Stimulated activated memory B cell treated with anti-CD40 and anti-IgM and Interleukin-4, amounts not matched to agents 10 μg/mL and 1 μg/mL and 100 μg/mL, for 72 hours (primary cell): Measurements from ENCODE around the gene SLC23A2.

Source experiments
- ATAC-seq: fragments of 150-1000 bp; cut with Tn5 transposase; 2 replicates; pipeline ENCODE4 v1.10.0; 2021
- H3K27ac Mint-ChIP-seq: one replicate; pipeline ENCODE4 v1.8.0; 2022; ENCODE audit warnings: mild to moderate bottlenecking, mixed read lengths
- H3K27me3 Mint-ChIP-seq: one replicate; pipeline ENCODE4 v1.8.0; 2022; ENCODE audit warnings: mixed read lengths
- H3K36me3 Mint-ChIP-seq: one replicate; pipeline ENCODE4 v1.8.0; 2022; ENCODE audit warnings: mixed read lengths
- H3K4me1 Mint-ChIP-seq: one replicate; pipeline ENCODE4 v1.8.0; 2022; ENCODE audit warnings: mixed read lengths
- H3K4me3 Mint-ChIP-seq: one replicate; pipeline ENCODE4 v1.8.0; 2022; ENCODE audit warnings: mild to moderate bottlenecking, moderate library complexity, mixed read lengths
- H3K9me3 Mint-ChIP-seq: one replicate; pipeline ENCODE4 v1.8.0; 2022; ENCODE audit warnings: mixed read lengths

SLC23A2 gene

DNA sequence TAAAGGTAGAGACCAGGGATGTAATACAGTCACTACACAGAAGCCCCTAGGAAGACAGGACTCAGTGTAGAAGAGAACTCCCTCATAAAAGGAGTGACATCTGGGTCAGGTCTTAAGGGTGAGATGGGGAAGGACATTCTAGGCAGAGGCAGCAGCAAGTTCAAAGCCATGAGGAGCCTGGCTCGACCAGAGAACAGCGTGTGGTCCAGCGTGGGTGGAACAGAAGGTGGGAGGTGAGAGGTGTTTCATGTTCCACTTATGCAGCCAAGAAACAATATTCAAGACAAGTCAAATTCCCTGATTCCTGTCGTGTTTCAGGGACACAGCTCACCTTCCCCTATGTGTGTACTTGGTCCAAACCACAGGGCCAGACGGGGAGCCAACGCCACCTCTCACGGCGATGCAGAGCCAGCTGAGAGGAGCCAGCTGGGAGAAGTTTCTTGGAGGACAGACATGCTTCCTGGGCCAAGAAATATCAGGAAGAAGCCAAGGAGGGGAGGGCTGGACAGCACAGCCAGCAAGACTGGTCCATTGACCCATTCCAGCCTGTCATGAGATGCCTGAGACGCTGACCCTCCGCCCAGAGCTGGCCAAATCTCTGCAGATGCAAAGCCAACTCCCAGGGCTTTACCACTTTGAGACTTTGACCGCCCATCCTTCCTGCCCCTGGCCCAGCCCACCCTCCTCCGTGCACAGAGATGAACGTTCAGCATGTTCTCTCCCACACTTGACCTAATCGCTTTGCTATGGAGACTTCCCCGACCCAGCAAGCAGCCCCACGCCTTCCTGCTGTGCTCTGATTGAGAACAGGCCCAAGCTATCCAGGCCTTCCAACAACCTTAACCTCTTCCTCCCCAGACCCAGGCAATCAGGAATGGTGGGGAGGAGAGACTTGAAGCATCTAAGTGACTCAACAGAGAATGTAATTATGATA lies 165.8 kb downstream of the SLC23A2 start:
- H3K36me3 Mint-ChIP-seq: peaks cover 11% of the 10 kb centered on the region
- ATAC-seq: no peak
- no peaks in the 10 kb centered on the region for H3K27me3 Mint-ChIP-seq
- H3K4me3 Mint-ChIP-seq: no peak overlapping the region
- no peaks in the 10 kb centered on the region for H3K4me1 Mint-ChIP-seq
- H3K9me3 Mint-ChIP-seq: peaks cover 7% of the 10 kb centered on the region
- no peak overlapping the region for H3K27ac Mint-ChIP-seq

DNA sequence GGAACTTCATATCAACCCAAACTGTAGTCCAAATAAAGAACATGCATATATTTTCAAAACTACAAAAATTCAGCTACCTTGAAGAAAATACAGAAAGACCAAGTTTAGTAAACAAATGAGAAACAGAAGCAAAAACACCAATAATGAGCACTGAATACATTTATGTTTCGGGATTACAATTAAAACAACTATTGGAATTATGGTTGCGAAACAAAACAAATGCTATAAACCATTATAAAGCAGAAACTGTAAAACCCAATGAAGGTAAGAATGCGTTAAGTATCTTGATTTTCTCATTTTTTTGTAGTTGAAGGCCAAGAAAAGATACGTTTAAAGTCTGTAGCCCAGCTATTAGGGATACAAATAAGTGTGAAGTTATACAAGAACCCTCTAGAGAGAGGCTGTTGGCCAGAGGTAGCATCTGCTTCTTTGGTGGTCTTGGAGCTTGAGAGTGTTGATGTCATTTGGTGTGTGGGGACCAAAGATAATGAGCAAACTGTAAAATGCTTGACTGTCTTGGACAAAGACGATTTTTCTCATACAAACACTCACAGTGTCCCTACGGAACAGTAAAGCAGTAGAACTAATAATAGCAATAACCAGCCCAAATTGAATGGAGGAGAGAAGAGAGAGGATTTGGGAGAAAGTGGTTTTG lies 168.1 kb downstream of the SLC23A2 start:
- ATAC-seq: no peak
- Mint-ChIP-seq H3K27ac (no peak overlapping the region), H3K4me1 (peaks cover 7% of the 10 kb centered on the region), H3K4me3 (no peak overlapping the region), H3K9me3 (peaks cover 7% of the 10 kb centered on the region), H3K27me3 (no peaks in the 10 kb centered on the region), H3K36me3 (peaks cover 20% of the 10 kb centered on the region)

DNA sequence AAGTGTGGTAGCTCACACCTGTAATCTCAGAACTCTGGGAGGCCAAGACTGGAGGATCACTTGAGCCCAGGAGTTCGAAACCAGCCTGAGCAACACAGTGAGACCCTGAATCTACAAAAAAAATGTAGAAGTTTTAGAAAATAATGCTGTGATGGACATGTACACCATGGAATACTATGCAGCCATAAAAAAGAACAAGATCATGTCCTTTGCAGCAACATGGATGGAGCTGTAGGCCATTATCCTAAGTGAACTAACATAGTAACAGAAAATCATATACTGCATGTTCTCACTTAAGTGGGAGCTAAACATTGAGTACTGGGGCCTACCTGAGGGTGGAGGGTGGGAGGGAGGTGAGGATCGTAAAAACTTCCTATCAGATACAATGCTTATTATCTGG lies 168.8 kb downstream of the SLC23A2 start:
- Mint-ChIP-seq H3K27ac (no peak overlapping the region), H3K4me1 (peaks cover 7% of the 10 kb centered on the region), H3K4me3 (no peak overlapping the region), H3K9me3 (peaks cover 7% of the 10 kb centered on the region), H3K27me3 (no peaks in the 10 kb centered on the region), H3K36me3 (peaks cover 27% of the 10 kb centered on the region)
- ATAC-seq: no peak

DNA sequence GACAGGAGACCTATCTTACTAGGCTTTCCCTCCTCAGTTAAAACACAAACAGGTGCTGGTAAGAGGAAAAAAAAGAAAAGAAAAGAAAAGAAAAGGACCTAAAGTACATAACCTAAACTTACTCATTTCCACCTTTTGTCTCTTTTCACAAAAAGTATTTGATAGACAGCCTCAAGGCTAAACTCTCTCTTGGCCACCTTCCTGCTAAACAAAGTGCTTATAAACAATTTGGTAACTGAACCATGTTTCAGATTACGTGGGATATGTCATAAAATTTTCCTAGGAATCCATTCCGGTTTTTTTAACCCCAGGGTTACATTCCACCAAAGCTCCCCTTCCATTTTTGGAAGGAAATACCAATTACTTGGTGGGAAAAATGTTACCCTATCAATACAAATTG lies 170.6 kb downstream of the SLC23A2 start:
- no peaks in the 10 kb centered on the region for H3K27me3 Mint-ChIP-seq
- no peak for ATAC-seq
- H3K27ac Mint-ChIP-seq: no peak overlapping the region
- no peak overlapping the region for H3K4me3 Mint-ChIP-seq
- H3K9me3 Mint-ChIP-seq: peaks cover 7% of the 10 kb centered on the region
- peaks cover 32% of the 10 kb centered on the region for H3K36me3 Mint-ChIP-seq
- peaks cover 7% of the 10 kb centered on the region for H3K4me1 Mint-ChIP-seq

DNA sequence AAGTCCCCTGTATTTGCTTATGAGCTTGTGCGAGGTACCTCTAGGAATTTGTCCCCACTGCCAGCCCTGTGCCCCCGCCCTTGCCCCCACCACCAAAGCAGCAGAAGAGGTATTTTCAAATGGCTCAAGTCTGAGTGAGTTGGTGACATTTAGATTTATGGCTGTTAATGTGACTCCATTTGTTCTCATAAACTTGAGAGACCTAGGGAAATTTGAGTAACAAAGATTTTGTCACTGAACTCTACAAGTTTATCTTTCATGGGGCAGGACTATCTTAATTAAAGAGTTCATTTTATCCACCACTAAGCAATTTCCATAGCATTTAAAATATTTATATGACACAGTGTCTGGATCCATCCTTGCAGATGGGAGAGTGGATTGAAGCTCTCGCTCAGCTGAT lies 171.1 kb downstream of the SLC23A2 start:
- Mint-ChIP-seq H3K4me1 (peaks cover 7% of the 10 kb centered on the region), H3K4me3 (no peak overlapping the region), H3K36me3 (peaks cover 30% of the 10 kb centered on the region), H3K27me3 (no peaks in the 10 kb centered on the region), H3K9me3 (peaks cover 7% of the 10 kb centered on the region), H3K27ac (peak overlapping the region; percentile 8)
- no peak for ATAC-seq

DNA sequence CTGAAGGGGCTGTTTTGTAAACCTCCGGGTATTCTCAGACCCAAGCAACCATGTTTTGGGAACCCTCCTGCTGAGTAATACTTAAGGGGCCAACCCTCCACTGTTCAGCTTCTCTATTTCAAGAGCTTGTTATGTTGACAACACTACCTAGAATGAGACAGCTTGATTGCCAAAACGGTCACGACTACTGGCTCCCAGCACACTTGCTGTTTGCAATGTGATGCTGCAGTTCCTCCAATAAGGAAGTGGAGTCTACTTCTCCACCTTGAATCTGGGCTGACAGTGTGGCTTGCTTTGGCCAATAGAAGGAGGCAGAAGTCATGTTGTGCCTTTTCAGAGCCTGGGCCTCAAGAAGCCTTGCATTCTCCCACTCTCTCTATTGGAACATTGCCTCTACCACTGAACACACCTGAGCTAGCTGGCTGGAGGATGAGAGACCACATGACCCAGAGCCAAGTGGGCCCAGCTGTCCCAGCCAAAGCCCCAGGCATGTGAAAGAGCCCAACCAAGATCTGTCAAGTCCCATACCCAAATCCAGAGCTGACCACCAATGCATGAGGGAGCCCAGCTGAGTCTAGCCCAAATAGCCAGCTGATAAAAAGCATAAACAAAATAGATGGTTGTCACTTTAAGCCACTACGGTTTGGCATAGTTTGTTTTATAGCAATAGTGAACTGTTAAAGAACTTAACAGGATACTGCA lies 171.6 kb downstream of the SLC23A2 start:
- no peaks in the 10 kb centered on the region for H3K27me3 Mint-ChIP-seq
- H3K4me3 Mint-ChIP-seq: no peak overlapping the region
- ATAC-seq: no peak
- H3K27ac Mint-ChIP-seq: peak overlapping the region; percentile 8
- H3K4me1 Mint-ChIP-seq: peaks cover 10% of the 10 kb centered on the region
- H3K9me3 Mint-ChIP-seq: peaks cover 7% of the 10 kb centered on the region
- peaks cover 27% of the 10 kb centered on the region for H3K36me3 Mint-ChIP-seq

DNA sequence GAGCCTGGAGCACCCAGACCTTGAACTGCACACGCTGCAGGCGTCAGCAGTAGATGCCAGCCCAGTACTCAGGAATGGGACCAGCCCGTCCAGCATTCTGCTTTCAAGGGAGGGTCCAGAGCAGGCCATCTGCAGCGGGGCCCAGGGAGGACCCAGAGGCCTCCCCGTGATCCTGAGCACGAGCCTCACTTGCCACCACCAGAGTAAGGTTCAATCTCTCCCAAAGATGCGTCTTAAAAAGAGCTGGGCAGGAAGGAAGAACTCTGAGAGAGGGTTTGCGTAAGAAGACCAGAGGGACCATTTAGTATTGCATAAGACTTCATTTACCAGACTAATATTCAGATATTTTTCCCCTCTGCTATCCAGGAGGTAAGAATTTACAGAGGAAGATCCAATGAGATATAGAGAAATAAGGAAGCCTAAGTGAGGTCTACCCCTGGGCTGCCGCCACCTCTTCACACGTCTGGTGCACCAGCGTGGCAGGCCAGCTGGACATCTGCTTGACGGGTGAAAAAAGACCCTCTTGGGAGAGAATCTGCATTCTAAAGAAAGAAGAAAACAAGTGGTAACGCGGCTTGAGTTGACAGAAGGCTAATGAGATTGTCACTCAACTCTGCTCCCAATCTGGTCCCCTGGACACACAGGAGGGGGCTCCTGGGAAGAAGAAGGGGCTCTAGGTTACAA lies 172.3 kb downstream of the SLC23A2 start:
- peaks cover 7% of the 10 kb centered on the region for H3K9me3 Mint-ChIP-seq
- H3K4me1 Mint-ChIP-seq: peaks cover 17% of the 10 kb centered on the region
- no peaks in the 10 kb centered on the region for H3K27me3 Mint-ChIP-seq
- peaks cover 27% of the 10 kb centered on the region for H3K36me3 Mint-ChIP-seq
- H3K27ac Mint-ChIP-seq: peak overlapping the region; percentile 58
- no peak for ATAC-seq
- no peak overlapping the region for H3K4me3 Mint-ChIP-seq

DNA sequence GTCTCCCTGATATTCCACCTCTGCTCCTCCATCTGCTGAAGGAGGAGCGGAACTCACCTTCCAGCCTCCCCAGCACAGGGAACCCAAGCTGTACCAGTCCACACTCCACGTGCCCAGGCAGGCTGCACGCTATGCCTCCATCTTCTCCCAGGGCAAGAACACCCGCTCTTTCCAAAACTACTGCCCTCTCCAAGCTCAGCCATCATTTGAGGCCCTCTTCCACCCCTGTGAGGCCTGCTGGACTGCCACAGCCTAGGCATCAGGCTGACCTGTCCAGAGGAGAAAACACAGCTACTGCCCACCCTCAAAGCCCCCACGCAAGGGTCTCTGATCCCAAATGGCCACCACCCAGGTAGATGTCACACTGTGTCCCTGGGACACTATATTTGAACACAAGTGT lies 179.7 kb downstream of the SLC23A2 start:
- peaks cover 52% of the 10 kb centered on the region for H3K36me3 Mint-ChIP-seq
- peaks cover 66% of the 10 kb centered on the region for H3K4me1 Mint-ChIP-seq
- peak overlapping the region; percentile 98 for H3K4me3 Mint-ChIP-seq
- no peaks in the 10 kb centered on the region for H3K9me3 Mint-ChIP-seq
- peak overlapping the region; percentile 94 for H3K27ac Mint-ChIP-seq
- no peaks in the 10 kb centered on the region for H3K27me3 Mint-ChIP-seq
- ATAC-seq: no peak

DNA sequence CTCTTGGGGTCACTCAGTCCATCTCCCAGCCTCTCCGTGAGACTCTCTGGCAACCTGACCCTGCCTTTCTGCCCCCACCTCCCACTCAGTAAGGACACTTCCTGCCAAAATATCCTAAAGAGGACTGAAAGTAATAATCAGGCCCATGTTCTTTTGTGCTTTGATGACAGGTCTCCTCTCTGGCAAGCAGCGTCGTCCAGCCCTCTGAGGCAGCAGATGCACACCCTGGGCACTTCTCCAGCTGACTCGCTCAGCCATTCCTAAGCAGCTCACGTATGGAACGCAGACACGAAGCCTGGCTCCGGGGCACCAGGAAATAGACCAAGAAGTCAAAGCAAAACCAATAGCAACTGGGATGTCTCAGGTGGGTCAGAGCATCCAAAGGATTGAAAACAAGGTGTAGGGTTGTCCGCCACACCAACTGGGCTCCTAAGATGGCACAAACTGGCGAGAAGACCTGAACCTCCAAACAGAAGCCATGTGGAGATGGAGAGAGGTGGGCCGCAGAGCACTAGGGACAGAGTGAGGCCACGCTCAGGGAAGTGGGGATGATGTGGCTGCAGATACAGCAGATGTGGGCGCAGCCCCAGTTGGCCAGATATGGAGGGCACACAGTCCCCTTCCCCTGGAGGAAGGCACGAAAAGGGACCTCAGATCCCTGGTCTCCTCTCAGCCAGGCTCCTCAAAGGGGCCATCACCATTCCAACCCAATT lies 180.3 kb downstream of the SLC23A2 start:
- Mint-ChIP-seq H3K27ac (peak overlapping the region; percentile 94), H3K9me3 (peaks cover 3% of the 10 kb centered on the region), H3K4me3 (peak overlapping the region; percentile 98), H3K4me1 (peaks cover 72% of the 10 kb centered on the region), H3K36me3 (peaks cover 58% of the 10 kb centered on the region), H3K27me3 (no peaks in the 10 kb centered on the region)
- ATAC-seq: no peak

DNA sequence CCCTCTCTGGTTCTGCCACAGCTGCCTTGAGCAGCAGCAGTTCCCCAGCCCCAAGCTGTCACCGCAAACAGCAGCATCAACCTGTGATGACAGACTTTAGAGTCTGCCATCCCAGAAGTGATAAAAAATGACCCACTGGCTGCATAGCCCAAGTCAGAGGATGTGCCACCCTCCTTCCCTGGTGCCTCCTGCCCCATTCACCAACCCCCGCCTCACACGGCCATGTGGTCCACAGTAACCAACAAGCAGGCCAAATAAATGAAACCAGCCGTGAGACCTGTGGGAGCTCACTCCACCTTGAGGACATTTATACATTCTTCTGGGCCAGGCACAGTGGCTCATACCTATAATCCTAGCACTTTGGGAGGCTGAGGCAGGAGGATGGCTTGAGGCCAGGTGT lies 181.4 kb downstream of the SLC23A2 start:
- Mint-ChIP-seq H3K4me1 (peaks cover 83% of the 10 kb centered on the region), H3K27me3 (no peaks in the 10 kb centered on the region), H3K9me3 (peaks cover 3% of the 10 kb centered on the region), H3K36me3 (peaks cover 66% of the 10 kb centered on the region), H3K27ac (peak overlapping the region; percentile 51), H3K4me3 (peak overlapping the region; percentile 51)
- ATAC-seq: no peak

DNA sequence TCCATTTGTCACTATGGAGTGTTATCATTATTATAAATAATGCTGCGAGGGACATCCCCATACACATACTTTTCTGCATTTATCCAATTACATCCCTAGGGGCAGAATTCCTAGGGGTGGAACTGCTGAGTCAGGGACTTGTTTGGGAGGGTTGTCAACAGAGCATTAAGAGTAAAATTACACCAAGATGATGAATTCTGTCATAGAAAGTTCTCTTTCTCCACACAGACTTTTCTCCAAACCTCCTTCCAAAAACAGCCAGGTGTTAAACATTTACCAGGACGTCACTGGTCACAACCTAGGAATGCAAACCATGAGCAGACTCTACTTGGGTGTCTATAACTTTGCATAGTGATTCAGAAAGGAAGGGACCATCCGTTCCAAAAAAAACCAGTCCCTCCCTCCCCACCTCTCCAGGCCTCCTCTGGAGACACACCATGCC lies 184.1 kb downstream of the SLC23A2 start:
- Mint-ChIP-seq H3K4me3 (peak overlapping the region; percentile 7), H3K4me1 (peaks cover 94% of the 10 kb centered on the region), H3K36me3 (peaks cover 66% of the 10 kb centered on the region), H3K9me3 (peaks cover 3% of the 10 kb centered on the region), H3K27ac (no peak overlapping the region), H3K27me3 (no peaks in the 10 kb centered on the region)
- no peak for ATAC-seq

DNA sequence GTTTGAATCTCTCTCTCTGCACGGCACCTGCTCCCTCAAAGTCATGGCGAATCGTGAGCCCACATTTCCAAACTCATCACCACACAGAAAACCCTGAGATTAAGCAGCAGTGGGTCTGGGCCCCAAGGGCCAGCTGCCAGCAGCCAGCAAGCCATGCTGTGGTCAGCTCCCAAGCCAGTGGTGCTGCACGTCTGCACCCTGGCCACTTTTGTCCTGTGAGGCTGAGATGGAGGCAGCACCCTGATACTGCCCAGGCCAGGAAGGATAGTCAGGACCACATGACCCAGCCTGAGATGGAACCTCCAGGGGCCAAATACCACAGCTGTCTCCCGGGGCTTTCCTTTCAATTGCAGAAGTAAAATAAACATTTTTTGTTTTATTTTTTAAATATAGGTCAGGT lies 185.7 kb downstream of the SLC23A2 start:
- ATAC-seq: no peak
- peak overlapping the region; percentile 84 for H3K4me3 Mint-ChIP-seq
- no peaks in the 10 kb centered on the region for H3K27me3 Mint-ChIP-seq
- H3K27ac Mint-ChIP-seq: peak overlapping the region; percentile 96
- H3K9me3 Mint-ChIP-seq: peaks cover 3% of the 10 kb centered on the region
- peaks cover 94% of the 10 kb centered on the region for H3K4me1 Mint-ChIP-seq
- H3K36me3 Mint-ChIP-seq: peaks cover 55% of the 10 kb centered on the region

DNA sequence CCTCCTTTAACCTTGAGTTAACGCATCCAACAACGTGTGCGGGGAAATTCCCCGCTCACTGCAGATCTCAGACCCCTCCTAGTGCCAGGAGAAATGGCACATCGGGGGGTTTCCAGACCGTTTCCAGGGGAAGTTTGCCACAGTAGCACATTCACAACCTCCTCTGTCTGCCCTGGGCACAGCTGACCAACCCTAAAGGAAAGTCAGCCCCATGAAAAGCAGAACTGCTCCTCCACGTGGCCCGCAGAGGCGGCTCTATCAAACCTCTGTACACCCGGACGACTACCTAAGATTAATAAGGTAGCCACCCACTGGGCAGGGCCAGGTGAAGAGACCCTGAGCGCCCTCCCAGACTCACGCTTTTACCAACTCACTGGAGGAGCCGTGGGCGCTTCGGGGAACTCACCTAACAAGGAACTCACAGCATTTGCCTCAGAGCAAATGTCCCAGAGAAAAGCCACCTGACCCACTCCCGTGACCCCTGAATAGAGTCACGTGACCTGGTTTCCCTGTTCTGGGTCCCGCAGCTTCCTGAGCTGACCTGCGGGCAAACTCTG lies 186.5 kb downstream of the SLC23A2 start:
- Mint-ChIP-seq H3K4me1 (peaks cover 96% of the 10 kb centered on the region), H3K27me3 (no peaks in the 10 kb centered on the region), H3K36me3 (peaks cover 49% of the 10 kb centered on the region), H3K27ac (peak overlapping the region; percentile 96), H3K9me3 (peaks cover 3% of the 10 kb centered on the region), H3K4me3 (peak overlapping the region; percentile 84)
- ATAC-seq: peak; percentile 85
